ENCODE data around the gene FYCO1.
A peak's percentile ranks its signal among the peaks of the same experiment; 100 is the strongest.
"Not testable (repeated sequence)": the region's sequence is repeated elsewhere in the genome, so short reads cannot be mapped to it uniquely, and the experiment has no call there.

Gene FYCO1

DNA sequence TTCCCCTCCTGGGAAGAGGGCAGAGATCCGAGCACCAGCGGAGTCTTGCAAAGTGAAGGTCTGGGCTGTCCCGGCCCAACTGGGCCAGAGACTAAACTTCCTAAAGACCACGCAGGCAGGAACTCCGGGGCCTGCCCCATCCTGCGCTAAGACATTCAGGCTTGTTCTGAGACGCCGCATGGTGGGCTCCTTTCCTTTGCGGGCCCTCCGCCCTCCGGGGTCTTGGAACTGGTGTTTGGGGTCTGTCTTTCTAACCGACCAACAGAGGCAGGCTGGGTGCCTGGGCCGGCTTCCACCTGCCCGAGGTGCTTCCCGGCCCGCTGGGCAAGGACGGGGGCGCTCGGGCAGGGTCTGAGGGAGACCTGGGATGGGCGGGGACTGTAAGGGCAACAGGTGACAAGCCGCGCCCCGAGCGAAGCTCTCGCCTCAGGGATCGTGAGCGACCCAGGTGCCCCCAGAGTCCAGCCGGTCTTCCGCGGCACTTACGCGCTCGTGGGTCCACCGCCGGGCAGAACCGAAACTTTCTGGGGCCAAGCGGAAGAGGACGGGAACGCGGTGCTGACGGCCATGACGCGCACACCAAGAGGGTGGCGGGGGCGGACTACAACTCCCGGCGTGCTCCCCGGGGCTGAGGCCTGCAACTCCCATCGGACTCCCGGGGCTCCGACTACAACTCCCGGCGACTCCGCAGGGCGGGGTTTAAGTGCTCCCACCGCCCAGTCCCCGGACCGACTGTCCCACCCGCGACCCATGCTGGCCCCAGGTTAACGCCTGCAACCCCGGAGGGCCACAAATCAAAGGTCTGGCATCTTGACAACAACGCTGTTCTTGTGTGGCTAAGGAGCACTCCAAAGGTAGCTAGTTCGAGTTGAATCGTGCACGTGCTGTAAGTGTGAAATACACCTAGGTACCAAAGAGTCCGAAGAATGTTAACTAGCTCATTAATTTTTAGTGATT lies at the start of gene FYCO1:
TSS of gene FYCO1 (minus strand) at position 589 of the 957 bp plus-strand sequence. CDS start 10,914 bp downstream, outside the sequence.
- DNase-seq, result peak; percentile 67

DNA sequence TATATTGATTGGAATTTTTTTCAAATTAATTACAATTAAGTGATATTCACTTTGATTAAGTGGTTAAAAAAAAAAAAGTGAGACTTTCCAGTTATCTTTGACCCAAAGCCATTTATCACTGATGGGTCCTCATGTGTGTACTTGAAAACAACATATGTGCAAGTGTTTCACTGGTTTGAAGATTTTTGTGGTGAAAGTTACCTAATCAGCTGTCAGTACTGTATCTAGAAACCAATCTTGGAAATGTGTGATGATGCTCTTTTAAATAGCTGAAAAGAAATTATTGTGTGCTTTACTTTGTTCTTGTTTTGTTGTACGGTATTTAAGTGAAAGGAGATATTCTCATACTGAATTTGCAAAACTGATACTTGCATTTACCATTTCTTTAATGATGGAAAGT lies 43.3 kb upstream of the FYCO1 start:
- no peak for DNase-seq

DNA sequence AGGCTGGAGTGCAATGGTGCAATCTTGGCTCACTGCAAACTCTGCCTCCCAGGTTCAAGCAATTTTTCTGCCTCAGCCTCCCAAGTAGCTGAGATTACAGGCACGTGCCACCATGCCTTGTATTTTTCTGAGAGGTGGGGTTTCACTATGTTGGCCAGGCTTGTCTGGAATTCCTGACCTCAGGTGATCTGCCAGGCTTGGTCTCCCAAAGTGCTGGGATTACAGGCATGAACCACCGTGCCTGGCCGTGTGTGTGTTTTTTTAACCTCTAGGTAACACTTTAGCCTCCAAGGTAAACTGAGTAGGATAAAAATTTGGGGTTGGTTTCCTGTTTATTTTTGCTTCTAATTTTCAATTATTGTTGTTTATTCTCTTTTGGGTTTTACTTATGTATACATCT lies 42.4 kb upstream of the FYCO1 start:
- not testable (repeated sequence) for DNase-seq

DNA sequence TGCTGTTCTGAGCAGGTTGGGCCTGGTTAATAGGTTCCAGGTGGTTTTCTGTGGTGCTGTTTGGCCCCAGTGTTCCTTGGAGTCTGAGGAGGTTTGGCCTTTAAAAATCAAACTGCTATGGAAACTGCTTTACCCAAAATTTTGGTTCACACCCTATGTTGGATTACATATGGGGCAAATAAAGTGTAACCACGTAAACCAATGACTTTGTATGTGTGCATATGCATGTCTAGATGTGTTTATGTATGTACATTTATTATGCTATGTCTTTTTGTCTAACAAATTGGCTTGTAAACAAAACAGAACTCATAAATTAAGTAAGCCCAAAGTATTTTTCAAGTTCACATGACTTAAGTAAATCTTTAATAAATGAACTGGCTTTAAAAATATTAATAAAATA lies 40.6 kb upstream of the FYCO1 start:
- no peak for DNase-seq

DNA sequence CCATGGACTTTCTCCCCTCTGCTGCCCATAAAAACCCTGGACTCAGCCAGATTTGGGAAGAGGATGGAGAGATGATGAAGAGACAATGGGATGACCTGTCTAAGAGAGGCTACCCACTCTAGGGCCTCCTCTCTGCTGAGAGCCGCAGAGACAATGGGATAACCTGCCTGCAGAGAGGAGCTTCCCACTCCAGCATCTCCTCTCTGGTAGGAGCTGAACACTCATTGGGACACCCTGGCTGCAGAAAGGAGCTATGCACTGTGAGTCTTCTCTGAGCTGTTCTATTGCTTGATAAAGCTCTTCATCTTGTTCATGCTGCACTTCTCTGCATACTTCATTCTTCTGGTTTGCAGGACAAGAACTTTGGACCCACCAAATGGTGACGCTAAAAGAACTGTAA lies 36.1 kb upstream of the FYCO1 start:
- no peak for DNase-seq

DNA sequence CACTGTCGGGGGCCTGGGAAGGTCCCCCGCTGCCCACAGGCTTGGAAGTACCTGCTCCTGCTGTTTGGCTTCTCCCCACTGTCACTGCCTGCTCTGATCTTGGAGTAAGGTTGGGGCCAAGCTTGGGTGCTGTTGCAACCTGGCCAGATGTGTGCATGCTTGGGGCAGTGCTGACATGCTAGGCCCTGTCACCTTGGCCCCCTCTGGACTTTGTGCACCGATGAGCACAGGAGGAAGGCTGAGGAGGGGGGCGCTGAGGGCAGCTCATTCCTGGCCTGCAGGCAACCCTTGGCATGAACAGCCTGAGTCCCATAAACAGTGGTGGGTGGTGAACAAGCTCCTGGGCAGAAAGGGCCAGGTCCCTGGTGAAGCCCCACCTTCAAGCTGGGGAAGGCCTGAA lies 35.6 kb upstream of the FYCO1 start:
- no peak for DNase-seq

DNA sequence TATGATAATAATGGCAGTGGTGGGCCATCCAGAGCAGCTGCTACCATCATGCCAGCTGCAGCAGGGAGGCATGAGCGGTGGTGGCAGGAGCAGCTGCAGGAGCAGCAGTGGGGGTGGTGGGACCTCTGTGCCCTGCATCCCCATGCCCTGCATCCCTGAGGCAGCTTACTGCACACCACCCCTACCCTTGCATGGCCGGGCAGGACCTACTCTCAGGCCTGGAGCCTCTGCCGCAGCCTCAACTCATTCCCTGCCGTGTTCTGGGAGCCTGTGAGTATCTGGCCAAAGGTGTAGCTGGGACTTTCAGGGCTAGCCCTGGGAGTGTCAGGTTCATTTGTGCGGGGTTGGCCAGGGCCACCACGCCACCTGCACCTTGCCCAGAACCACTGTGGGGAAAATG lies 35.0 kb upstream of the FYCO1 start:
- DNase-seq, result no peak

DNA sequence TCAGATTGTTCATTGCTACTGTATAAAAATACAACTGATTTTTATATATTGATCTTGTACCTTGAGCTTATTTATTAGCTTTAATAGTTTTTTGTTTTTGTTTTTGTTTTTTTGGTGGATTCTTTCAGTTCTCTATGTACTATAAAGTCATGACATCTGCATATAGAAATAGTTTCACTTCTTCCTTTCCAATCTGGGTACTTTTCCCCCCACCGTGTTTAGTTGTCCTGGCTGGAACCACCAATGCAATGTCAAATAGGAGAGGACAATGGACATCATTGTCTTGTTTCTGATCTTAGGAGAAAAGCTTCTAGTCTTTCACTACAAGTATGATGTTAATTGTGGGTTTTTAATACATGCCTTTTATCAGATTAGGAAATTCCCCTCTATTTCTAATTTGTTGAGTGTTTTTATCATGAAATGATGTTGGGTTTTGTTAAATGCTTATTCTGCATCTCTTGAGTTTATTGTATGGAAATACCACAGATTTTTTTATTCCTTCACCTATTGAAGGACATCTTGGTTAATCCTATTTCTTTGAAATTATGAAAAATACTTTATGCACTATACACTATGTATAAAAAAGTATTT lies 34.4 kb upstream of the FYCO1 start:
- no peak for DNase-seq

DNA sequence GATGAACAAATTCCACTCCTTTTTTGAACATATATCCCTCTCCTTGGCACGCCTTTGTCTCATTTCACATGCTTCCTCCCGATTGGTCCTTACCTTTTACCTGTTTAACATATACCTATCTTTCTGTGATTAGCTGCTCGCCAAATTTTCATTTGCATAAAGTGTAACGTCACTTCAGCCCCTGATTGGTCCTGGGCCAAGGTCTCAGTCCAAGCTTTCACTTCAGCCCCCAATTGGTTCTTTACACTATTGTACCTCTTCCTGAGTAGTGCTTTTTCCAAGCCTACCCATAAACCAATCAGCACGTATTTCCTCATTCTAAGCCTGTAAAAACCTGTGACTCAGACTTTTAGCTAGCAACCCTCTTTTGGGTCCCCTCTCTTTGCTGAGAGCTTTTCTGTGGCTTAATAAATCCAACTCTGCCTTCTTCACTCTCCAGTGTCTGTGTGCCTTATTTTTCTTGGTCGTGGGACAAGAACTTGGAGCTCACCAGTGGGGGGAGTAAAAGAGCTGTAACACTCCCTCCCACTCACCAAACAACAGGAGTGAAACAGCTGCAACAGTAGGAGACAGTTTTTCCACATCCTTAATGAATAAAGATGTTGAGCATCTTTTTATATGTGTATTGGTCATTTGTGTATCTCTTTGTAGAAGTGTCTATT lies 32.2 kb upstream of the FYCO1 start:
- DNase-seq, result no peak

DNA sequence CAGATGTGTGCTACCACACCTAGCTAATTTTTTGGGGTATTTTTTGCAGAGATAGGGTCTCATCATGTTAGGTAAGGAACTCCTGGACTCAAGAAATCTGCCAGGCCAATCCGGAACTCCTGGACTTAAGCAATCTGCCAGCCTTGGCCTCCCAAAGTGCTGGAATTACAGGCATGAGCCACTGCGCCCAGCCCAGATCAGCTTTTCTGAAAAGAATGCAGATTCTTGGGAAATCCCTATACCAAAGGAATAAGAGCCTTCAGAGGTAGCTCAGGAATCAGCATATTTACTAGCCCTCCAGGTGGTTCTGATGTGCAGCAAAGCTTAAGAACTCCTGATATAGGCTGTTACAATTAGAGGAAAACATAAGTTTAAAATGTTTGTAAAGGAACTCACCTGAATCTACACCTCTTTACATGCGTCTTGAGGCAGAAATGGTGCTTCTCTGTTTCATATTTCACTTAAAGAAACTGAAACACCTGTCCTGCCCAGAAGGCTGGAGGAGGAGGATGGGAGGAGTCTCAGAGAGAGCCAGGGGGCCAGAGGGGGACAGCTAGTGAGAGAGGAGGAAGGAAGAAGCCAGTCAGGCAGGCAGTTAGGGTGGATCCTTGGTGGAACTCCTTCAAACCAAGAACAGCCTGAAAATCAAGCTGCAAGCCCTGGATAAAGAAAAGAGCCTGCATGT lies 31.5 kb upstream of the FYCO1 start, which contains the start of gene XCR1:
TSS of gene XCR1 (minus strand) at position 463 of the 685 bp plus-strand sequence. CDS start 5,536 bp downstream, outside the sequence.
- DNase-seq, result no peak

DNA sequence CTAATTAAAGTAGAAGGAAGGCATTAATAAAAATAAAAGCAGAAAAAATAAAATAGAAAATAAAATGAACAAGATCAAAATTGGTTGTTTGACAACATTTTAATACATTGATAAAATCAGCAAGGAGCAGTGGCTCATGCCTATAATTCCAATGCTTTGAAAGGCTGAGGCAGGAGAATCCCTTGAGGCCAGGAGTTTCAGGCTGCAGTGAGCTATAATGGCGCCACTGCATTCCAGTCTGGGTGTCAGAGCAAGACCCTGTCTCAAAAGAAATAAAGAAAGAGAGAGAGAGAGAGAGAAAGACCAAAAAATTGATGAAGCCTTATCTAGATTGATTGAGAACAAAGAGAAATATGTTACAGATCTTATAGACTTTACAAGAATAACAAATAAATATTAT lies 29.5 kb upstream of the FYCO1 start:
- DNase-seq, result no peak

DNA sequence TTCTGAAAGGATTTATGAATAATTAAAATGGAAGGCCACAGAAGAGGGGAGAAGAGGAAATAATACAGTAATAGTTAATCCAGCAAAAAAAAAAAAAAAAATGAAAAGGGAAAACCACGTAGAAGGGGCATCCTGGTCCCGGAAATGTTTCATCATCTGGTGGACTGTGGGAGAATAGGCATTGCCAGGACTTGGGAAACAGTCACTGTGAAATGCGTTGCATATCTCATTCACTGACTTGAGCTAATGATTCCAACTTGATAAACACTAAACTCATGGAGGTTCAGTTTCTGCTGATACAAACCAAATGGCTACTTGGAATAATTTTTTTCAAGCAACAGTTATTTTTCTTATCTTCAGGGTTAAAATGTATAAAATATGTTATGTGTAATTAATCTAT lies 28.5 kb upstream of the FYCO1 start:
- DNase-seq, result no peak

DNA sequence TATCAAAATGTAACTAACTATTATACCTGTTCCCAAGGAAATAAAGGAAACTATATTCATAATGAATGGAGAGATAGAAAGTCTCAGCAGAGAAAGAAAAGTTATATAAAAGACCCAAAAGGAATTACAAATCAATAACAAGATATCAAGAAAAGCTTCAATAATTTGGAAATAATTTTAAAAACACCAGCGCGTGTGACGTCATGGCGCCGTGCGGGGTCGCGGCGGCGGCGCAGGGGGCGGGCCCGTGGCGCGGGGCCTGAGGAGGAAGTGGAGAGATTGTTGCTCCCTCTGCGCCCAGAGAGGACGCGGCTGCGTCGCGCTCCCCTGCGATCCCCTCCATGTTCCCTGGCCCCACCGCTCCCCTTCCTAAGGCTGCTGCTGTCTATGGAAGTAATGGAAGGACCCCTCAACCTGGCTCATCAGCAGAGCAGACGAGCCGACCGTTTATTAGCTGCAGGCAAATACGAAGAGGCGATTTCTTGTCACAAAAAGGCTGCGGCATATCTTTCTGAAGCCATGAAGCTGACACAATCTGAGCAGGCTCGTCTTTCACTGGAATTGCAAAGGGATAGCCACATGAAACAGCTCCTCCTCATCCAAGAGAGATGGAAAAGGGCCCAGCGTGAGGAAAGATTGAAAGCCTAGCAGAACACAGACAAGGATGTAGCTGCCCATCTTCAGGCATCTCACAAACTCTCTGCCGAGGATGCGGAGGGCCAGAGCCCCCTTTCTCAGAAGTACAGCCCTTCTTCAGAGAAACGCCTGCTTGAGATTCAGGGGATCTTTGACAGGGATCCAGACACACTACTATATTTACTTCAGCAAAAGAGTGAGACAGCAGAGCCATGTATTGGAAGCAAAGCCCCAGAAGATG lies 27.5 kb upstream of the FYCO1 start:
- no peak for DNase-seq

DNA sequence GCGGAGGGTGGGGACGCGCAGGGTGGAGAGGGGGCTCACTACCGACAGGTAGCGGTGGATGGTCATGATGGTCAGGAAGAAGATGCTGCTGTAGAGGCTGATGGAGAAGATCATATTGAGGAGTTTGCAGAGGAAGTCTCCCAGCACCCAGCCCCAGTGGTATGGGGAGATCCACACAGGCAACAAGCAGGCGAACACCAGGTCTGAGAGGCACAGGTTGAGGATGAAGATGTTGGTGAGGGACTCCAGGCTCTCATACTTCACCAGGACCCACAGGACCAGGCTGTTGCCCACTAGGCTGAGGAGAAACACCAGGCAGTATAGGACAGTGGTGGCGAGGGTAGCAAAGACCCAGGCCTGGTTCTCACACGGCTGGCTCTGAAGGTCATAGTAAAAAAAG lies 25.9 kb upstream of the FYCO1 start:
- DNase-seq, result no peak

DNA sequence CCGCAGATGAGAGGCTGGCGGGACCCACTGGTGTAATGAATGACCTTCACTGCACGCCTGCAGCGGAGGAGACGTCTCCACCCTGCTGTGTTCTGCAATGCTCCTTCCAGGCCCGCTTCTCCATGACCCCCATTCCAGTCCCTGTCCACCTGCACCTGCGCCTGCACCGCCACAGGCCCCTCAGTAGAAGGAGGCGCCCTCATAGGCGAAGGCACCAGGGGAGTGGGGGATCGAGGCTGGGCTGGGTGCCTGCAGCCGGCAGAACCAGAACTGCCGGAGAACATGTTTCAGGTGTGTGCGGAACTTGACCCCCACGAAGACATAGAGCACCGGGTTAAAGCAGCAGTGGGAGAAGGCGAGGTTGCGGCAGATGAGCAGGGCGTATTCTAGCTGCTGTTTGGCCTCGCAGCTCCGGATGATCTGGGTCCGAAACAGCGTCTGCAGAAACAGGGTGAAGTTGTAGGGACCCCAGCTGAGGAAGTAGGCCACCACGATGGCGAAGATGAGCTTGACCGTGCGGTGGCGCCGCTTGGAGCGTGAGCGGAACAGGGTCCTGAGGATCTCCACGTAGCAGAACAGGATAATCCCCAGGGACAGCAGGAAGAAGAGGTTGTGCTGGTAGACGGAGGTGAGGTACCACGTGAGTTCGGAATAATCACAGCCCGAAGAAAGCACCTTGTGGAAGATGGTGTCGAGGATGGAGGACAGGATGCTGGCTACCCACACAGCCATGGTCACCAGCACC lies 25.3 kb upstream of the FYCO1 start:
- DNase-seq, result no peak

DNA sequence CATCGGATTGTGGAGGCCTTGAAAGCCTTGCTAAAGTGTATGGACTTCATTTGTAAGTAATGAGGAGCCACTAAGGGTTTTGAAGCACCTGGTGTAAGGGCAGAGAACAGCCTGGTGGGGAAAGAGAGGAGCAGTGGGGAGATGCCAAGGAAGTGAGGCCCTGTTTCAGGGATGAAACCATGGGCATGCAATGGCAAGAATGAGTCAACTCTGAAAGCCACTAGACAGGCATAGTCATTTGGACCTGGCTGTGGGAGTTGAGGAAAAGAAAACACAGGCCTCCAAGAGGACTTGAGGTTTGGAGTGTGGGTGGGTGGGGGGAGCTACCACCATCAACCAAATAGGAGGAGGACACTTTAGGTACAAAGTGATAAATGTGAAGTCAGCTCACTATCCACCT lies 24.1 kb upstream of the FYCO1 start:
- no peak for DNase-seq

DNA sequence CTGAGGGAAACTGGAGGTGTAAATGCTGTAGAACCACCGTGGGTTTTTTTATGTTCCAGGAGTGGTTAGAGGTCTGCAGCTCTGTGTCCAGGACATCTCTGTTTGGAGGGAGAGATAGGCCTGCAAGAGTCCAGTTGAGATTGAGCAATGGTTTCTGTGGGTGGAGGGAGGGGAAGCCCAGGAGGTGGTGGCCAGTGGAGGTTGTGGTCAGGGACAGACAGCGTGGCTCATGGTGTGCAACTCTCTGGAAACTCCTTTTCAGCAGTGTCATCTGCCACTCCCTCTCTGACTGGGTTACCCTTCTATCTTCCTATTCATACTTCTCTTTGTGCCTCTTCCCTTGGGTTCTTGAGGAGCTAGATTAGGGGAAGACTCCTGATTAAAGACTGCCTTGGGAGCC lies 22.1 kb upstream of the FYCO1 start:
- no peak for DNase-seq

DNA sequence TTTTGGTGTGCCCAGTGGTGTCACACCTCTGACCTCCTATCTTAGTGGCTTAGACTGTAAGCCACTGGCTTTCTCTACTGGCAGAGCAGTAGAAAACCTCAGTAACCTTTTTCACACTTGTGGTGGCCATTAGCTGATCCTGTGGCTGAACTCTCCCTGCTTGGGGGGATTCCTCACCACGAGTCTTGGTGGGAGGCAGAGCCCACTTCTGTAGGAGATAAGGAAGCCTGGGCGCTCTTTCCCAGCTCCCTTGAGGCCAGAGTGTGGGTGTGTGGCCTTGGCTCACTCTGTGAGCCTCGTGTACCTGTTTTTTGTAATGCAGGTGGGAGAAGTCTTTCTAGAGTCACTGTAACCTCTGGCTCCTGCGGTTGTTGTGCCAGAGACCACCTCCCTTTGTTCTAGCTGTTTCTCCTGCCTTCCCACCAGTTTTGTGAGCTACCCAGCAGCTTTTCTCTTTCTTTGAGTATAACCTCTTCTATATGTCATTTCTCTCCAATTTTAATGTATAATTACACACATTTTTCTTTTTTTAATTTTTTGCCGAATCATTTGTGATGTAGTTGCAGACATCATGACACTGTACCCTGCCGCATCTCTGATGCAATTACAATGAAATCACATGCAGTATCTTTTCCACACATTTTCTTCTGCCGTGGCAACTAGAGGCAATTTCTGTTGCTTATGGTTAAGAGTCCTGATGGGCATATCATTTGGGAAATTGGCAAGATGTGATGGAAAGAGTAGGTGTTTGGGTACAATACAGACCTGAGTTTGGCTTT lies 17.9 kb upstream of the FYCO1 start:
- no peak for DNase-seq

DNA sequence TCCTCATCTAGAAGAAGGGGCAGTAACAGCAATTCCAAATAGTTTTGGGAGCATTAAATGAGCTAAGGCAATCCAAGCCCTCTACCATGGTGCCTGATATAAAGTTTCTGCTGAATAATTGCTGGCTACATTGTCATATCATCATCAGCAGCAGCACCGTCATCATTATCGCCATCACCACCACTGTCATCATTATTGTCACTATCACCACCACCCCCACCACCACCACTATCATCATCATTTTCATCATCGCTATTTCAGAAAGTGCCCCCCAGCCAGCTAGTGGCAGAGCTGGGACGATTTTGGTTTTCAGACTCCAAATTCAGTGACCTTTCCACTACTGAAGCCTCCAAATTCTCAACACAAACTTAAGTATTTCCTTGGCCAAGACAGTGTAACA lies 16.6 kb upstream of the FYCO1 start:
- DNase-seq, result no peak

DNA sequence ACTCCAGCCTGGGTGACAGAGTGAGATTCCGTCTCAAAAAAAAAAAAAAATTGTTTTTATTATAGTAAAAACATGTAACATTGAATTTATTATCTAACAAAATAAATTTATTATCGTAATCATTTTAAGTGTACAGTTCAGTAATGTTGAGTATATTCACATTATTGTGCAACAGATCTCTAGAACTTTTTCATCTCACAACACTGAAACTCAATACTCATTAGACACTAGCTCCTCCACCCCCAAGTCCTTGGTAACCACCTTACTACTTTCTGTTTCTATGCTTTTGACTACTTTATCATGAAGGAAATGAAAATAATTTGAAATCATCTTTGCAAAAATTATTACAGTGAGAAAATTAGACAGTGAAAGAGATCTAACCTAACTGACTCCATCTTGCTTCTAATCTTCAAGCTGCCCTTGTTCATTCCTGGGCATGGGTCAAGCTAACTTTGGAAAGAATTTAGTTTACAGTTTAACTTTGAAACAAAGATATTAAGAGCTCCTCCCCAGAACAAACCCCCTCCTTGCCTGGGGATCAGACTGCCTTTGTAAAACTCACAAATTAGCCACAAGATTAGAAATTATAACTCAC lies 15.0 kb upstream of the FYCO1 start:
- no peak for DNase-seq
